A673 (cell line): Measurements from ENCODE around the gene BAIAP3. TPM values are rescaled to one million over a fixed set of nuclear protein-coding genes. Genes with fewer than 3 reads are reported as not detected.
A peak's percentile ranks its signal among the peaks of the same experiment; 100 is the strongest.

Experiments used
- BruUV-seq: library from RNA; stranded (reverse); fragments of 400-500 nt; replicated peaks from 2 replicates; lab custom pipeline; 2021; lab: Mats Ljungman, UMichigan
- CTCF ChIA-PET: fragments of 300-600 bp; sonication (Branson Sonifier 250); formaldehyde crosslinking; loops from one replicate; lab custom pipeline; 2022; ENCODE audit warnings: antibody characterized with exemption; lab: Charles Lee
- POLR2A ChIA-PET: fragments of 300-600 bp; sonication (Branson Sonifier 250); formaldehyde crosslinking; loops from one replicate; lab custom pipeline; 2022; ENCODE audit warnings: antibody characterized with exemption; ENCODE audit not compliant: low non-redundant PET; lab: Charles Lee
- DNase-seq: peaks from one replicate; pipeline ENCODE4 v3.0.0-alpha.2; 2015; ENCODE audit warnings: low spot score
- H3K27ac ChIP-seq: fragments of 200-600 bp; sonication (generic); 2 replicates; pipeline ENCODE4 v1.5.1; 2016; ENCODE audit warnings: mixed run types, low read depth, mild to moderate bottlenecking, mixed read lengths, antibody characterized with exemption, low read length; ENCODE audit not compliant: poor library complexity, severe bottlenecking
- H3K27me3 ChIP-seq: fragments of 200-600 bp; sonication (generic); replicated peaks from 2 replicates; pipeline ENCODE4 v1.6.1; 2017; ENCODE audit warnings: mixed run types, low read depth, mild to moderate bottlenecking, mixed read lengths, antibody characterized with exemption, low read length; ENCODE audit not compliant: insufficient read depth, poor library complexity
- H3K36me3 ChIP-seq: fragments of 200-600 bp; sonication (generic); 2 replicates; pipeline ENCODE4 v1.6.1; 2016; ENCODE audit warnings: mixed run types, mild to moderate bottlenecking, mixed read lengths, antibody characterized with exemption, low read length; ENCODE audit not compliant: insufficient read depth, poor library complexity, severe bottlenecking
- H3K4me1 ChIP-seq: fragments of 200-600 bp; sonication (generic); 2 replicates; pipeline ENCODE4 v1.6.1; 2017; ENCODE audit warnings: mixed run types, mild to moderate bottlenecking, mixed read lengths, antibody characterized with exemption, low read length; ENCODE audit not compliant: insufficient read depth, poor library complexity, severe bottlenecking
- H3K4me3 ChIP-seq: fragments of 200-600 bp; sonication (generic); 2 replicates; pipeline ENCODE4 v1.5.1; 2016; ENCODE audit warnings: low read depth, mixed run types, mild to moderate bottlenecking, mixed read lengths, low read length; ENCODE audit not compliant: poor library complexity, severe bottlenecking
- H3K9me3 ChIP-seq: fragments of 200-600 bp; sonication (generic); 2 replicates; pipeline ENCODE4 v1.6.1; 2016; ENCODE audit warnings: mixed run types, low read depth, mild to moderate bottlenecking, mixed read lengths, antibody characterized with exemption, low read length; ENCODE audit not compliant: poor library complexity, severe bottlenecking
- CTCF ChIP-seq: fragments of 300-800, 200-600 bp; sonication (generic); conservative IDR thresholded peaks from 2 replicates; pipeline ENCODE4 v1.5.1; 2017; ENCODE audit warnings: low read depth, mild to moderate bottlenecking, antibody characterized with exemption, low read length, moderate library complexity, mixed read lengths
- EZH2 ChIP-seq: fragments of 200-600 bp; sonication (generic); IDR thresholded peaks from 2 replicates; pipeline ENCODE4 v1.6.1; 2017; ENCODE audit warnings: borderline replicate concordance, low read depth, mild to moderate bottlenecking, mixed read lengths, antibody characterized with exemption, low read length; ENCODE audit not compliant: poor library complexity, severe bottlenecking
- intact Hi-C: fragments of 100-400 bp; cut with micrococcal nuclease; formaldehyde crosslinking; loops from one replicate; pipeline ENCODE4 v1.10.0; 2022; ENCODE audit not compliant: unreplicated experiment
- total RNA-seq: library from RNA; stranded (reverse); gene quantifications from 2 replicates; pipeline ENCODE4 v1.2.3, GENCODE V29; 2021

The BAIAP3 gene
- total RNA-seq, 1 experiment from 2014 or later, result 2.0 TPM

- no TSS peak for BruUV-seq
- Histone ChIP-seq H3K27ac (no peak overlapping the region), H3K27me3 (no peaks in the 10 kb centered on the region), H3K9me3 (no peaks in the 10 kb centered on the region), H3K4me3 (no peak overlapping the region), H3K4me1 (peaks cover 11% of the 10 kb centered on the region), H3K36me3 (no peaks in the 10 kb centered on the region)
- intact Hi-C loops, result no loop called here
- TF ChIP-seq CTCF (no peak), EZH2 (no peak)
- CTCF ChIA-PET, result no interaction called here
- DNase-seq, result no peak
- POLR2A ChIA-PET, result no interaction called here
Measured at GRCh38 chr16:1286513-1287094, 46.8 kb upstream of the BAIAP3 start.

GRCh38 chr16:1287982-1288670, 45.3 kb upstream of the BAIAP3 start:
- no peak for DNase-seq
- H3K4me1 ChIP-seq, result peaks cover 10% of the 10 kb centered on the region
- no peak for TF ChIP-seq CTCF
- no peak for TF ChIP-seq EZH2
- BruUV-seq, result no TSS peak
- H3K27ac ChIP-seq, result no peak overlapping the region
- CTCF ChIA-PET, result no interaction called here
- no peaks in the 10 kb centered on the region for H3K9me3 ChIP-seq
- no peaks in the 10 kb centered on the region for H3K36me3 ChIP-seq
- no peak overlapping the region for H3K4me3 ChIP-seq
- POLR2A ChIA-PET, result no interaction called here
- no peaks in the 10 kb centered on the region for H3K27me3 ChIP-seq
- intact Hi-C loops, result no loop called here

- H3K27me3 ChIP-seq, result no peaks in the 10 kb centered on the region
- H3K4me3 ChIP-seq, result no peak overlapping the region
- H3K9me3 ChIP-seq, result no peaks in the 10 kb centered on the region
- CTCF ChIA-PET, result no interaction called here
- no peak overlapping the region for H3K27ac ChIP-seq
- TF ChIP-seq EZH2 (no peak), CTCF (no peak)
- no peaks in the 10 kb centered on the region for H3K36me3 ChIP-seq
- POLR2A ChIA-PET, result no interaction called here
- intact Hi-C loops, result no loop called here
- peak; percentile 46 for DNase-seq
- BruUV-seq, result no TSS peak
- peaks cover 2% of the 10 kb centered on the region for H3K4me1 ChIP-seq
Measured at GRCh38 chr16:1288813-1289476, 44.5 kb upstream of the BAIAP3 start.
